ENCODE measurements around the gene OR13C4. TPM values are rescaled to one million over a fixed set of nuclear protein-coding genes. Genes with fewer than 3 reads are reported as not detected.

OR13C4 gene
- total RNA-seq: not detected in 2 replicates

- no peak for TF ChIP-seq CTCF (IDR thresholded peaks at IDR 0.05)
- no peak for ATAC-seq (ENCODE audit: low read depth)
- ChIA-PET CTCF (no interaction called here), POLR2A (no interaction called here)
- no peaks in the 10 kb centered on the region for H3K9me3 Mint-ChIP-seq
- no peak within 1 kb of the TSS for H3K27ac Mint-ChIP-seq
- DNase-seq: no peak
- H3K4me1 Mint-ChIP-seq: no peaks in the 10 kb centered on the region
- no peak within 1 kb of the TSS for H3K4me3 Mint-ChIP-seq
- intact Hi-C loops (cut with micrococcal nuclease): no loop called here
- no peaks in the 10 kb centered on the region for H3K36me3 Mint-ChIP-seq (ENCODE audit: low read depth)
- no peaks in the 10 kb centered on the region for H3K27me3 Mint-ChIP-seq
Observed at GRCh38 chr9:104527109-104527508, at the start of gene OR13C4. Gene OR13C4, minus strand, starts transcription at chr9:104527209. Its CDS starts 0 bp downstream, at chr9:104527209.

- H3K27me3 Mint-ChIP-seq: no peaks in the 10 kb centered on the region
- no peak overlapping the region for H3K4me3 Mint-ChIP-seq
- ChIA-PET POLR2A (no interaction called here), CTCF (no interaction called here)
- H3K27ac Mint-ChIP-seq: no peak overlapping the region
- TF ChIP-seq CTCF (IDR thresholded peaks at IDR 0.05): no peak
- ATAC-seq (ENCODE audit: low read depth) (no peak), DNase-seq (no peak)
- peaks cover 12% of the 10 kb centered on the region for H3K9me3 Mint-ChIP-seq
- no peaks in the 10 kb centered on the region for H3K36me3 Mint-ChIP-seq (ENCODE audit: low read depth)
- intact Hi-C loops (cut with micrococcal nuclease): no loop called here
- no peaks in the 10 kb centered on the region for H3K4me1 Mint-ChIP-seq
Observed at GRCh38 chr9:104575456-104575855, 48.4 kb upstream of the OR13C4 start.

GRCh38 chr9:104572612-104573011 is 45.6 kb upstream of the OR13C4 start:
- Mint-ChIP-seq H3K9me3 (peaks cover 12% of the 10 kb centered on the region), H3K4me3 (no peak overlapping the region)
- no peak for ATAC-seq (ENCODE audit: low read depth)

GRCh38 chr9:104568868-104569267 is 41.9 kb upstream of the OR13C4 start, which contains the start of gene OR13C8:
Gene OR13C8, plus strand, starts transcription at chr9:104569168. Its CDS starts 0 bp downstream, at chr9:104569168.
- POLR2A ChIA-PET: no interaction called here
- no peak for ATAC-seq (ENCODE audit: low read depth)

More at GRCh38 chr9:104572612-104573011, 45.6 kb upstream of the OR13C4 start:
- ChIA-PET CTCF (no interaction called here), POLR2A (no interaction called here)
- Mint-ChIP-seq H3K27me3 (no peaks in the 10 kb centered on the region), H3K4me1 (no peaks in the 10 kb centered on the region), H3K27ac (no peak overlapping the region), H3K36me3 (ENCODE audit: low read depth) (no peaks in the 10 kb centered on the region)
- DNase-seq: no peak
- TF ChIP-seq CTCF (IDR thresholded peaks at IDR 0.05): no peak
- intact Hi-C loops (cut with micrococcal nuclease): no loop called here

GRCh38 chr9:104564358-104564757 is 37.3 kb upstream of the OR13C4 start:
- H3K27ac Mint-ChIP-seq: no peak overlapping the region
- no peaks in the 10 kb centered on the region for H3K27me3 Mint-ChIP-seq
- H3K9me3 Mint-ChIP-seq: peaks cover 5% of the 10 kb centered on the region
- no peak for TF ChIP-seq CTCF (IDR thresholded peaks at IDR 0.05)
- ATAC-seq (ENCODE audit: low read depth): no peak
- H3K36me3 Mint-ChIP-seq (ENCODE audit: low read depth): no peaks in the 10 kb centered on the region
- intact Hi-C loops (cut with micrococcal nuclease): no loop called here
- H3K4me1 Mint-ChIP-seq: no peaks in the 10 kb centered on the region
- no peak overlapping the region for H3K4me3 Mint-ChIP-seq
- no peak for DNase-seq
- ChIA-PET POLR2A (no interaction called here), CTCF (no interaction called here)

More at GRCh38 chr9:104568868-104569267, 41.9 kb upstream of the OR13C4 start, which contains the start of gene OR13C8:
- Mint-ChIP-seq H3K36me3 (ENCODE audit: low read depth) (no peaks in the 10 kb centered on the region), H3K4me1 (no peaks in the 10 kb centered on the region), H3K27me3 (no peaks in the 10 kb centered on the region), H3K9me3 (peaks cover 12% of the 10 kb centered on the region), H3K4me3 (no peak within 1 kb of the TSS), H3K27ac (no peak within 1 kb of the TSS)
- intact Hi-C loops (cut with micrococcal nuclease): no loop called here
- TF ChIP-seq CTCF (IDR thresholded peaks at IDR 0.05): no peak
- DNase-seq: no peak
- CTCF ChIA-PET: no interaction called here

All from activated B cell treated with CpG ODN at 0.5 μM for 24 hours (primary cell).